ENCODE data around the gene XYLT1. TPM values are rescaled to one million over a fixed set of nuclear protein-coding genes. Genes with fewer than 3 reads are reported as not detected.

XYLT1 gene
- total and polyA plus RNA-seq, 2 of the 4 experiments (the other 2 are of a cell fraction), result 9.0 to 12.7 TPM

DNA sequence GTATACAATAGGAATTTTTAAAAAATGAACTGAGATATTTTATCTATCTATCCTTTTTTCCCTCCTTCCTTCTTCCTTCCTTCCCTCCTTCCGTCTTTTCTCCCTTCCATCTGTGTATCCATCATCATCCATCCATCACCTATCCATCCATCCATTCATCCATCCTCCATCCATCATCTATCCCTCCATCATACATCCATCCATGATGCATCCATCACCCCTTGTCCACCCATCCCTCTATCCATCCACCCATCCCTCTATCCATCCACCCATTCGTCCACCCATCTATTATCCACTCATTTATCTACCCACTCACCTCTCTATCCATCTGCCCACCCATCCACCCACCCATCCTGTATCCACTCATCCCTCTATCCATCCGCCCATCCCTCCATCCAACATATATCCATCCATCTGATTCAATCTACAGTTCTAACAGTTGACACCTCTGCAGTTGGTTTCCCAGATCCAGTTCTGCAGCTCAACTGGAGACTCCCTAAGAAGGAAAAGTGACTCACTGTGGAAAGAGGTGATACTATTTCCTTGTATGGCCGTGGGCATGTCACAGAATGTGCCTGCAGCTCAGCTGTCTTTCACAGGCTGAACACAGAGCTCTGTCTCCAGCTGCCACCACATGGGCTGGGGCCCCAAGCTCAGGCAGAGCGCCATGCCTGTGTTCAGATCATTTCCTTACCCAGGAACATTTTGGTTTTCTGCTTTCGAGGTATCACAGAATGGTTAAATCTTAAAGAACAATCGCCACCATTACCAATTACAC, 130.8 kb downstream of the XYLT1 start:
- CTCF ChIA-PET, result no interaction called here
- dilution Hi-C loops (cut with HindIII; ENCODE audit: low sequenced_read_pairs, unreplicated experiment) (no loop called here), intact Hi-C loops (cut with micrococcal nuclease) (no loop called here), in situ Hi-C loops (cut with MboI; ENCODE audit: low sequenced_read_pairs) (no loop called here)
- H3K4me1 ChIP-seq (ENCODE audit: control insufficient read depth, insufficient read depth, low read length), result peaks cover 6% of the 10 kb centered on the region
- H2AK9ac ChIP-seq (replicated peaks; ENCODE audit: low read depth, low read length, poor library complexity), result no peak overlapping the region
- H3K4me2 ChIP-seq (ENCODE audit: low read depth, low read length), result no peak overlapping the region
- peak overlapping the region in 1 of 2 experiments; percentile 33; a peak in 1 of 4 replicates for H4K8ac ChIP-seq (ENCODE audit: low read depth in 2 of 2, low read length in 2 of 2)
- peak overlapping the region; percentile 29; the same call in 1 of the 3 replicates for H2BK15ac ChIP-seq (ENCODE audit: low read depth, low read length)
- H2BK5ac ChIP-seq (ENCODE audit: low read depth, low read length, poor library complexity, severe bottlenecking), result no peak overlapping the region
- H3K27ac ChIP-seq (ENCODE audit: insufficient read depth, low read length), result no peak overlapping the region
- H3K27me3 ChIP-seq (ENCODE audit: control insufficient read depth, insufficient read depth, low read length), result no peaks in the 10 kb centered on the region
- H3K9ac ChIP-seq (ENCODE audit: low read depth, low read length), result no peak overlapping the region; the same call in 1 of the 2 replicates
- DNase-seq (peak; percentile 46), ATAC-seq (ENCODE audit: low read depth) (peak; percentile 73)
- no peak overlapping the region for H2AFZ ChIP-seq (replicated peaks; ENCODE audit: low read length, poor library complexity)
- no peak overlapping the region for H3K23ac ChIP-seq (ENCODE audit: low read depth, low read length)
- no peaks in the 10 kb centered on the region for H3K36me3 ChIP-seq (ENCODE audit: control insufficient read depth, insufficient read depth, low read length)
- H3K56ac ChIP-seq (ENCODE audit: extremely low read depth, insufficient read depth, low read length), result no peak overlapping the region; the same call in 1 of the 2 replicates
- H3K18ac ChIP-seq (ENCODE audit: low read depth, low read length), result peak overlapping the region; percentile 65; the same call in 1 of the 2 replicates
- peak overlapping the region; percentile 37; the same call in 1 of the 2 replicates for H3K4ac ChIP-seq (ENCODE audit: low read depth, low read length)
- peak overlapping the region; percentile 53; the same call in 1 of the 2 replicates for H2BK120ac ChIP-seq (ENCODE audit: low read depth, low read length)
- H3K9me1 ChIP-seq (ENCODE audit: insufficient read depth, low read length), result peaks cover 16% of the 10 kb centered on the region
- no peak overlapping the region for H4K91ac ChIP-seq (ENCODE audit: insufficient read depth, low read depth, low read length)
- WGBS, 2 experiments (ENCODE audit: extremely low coverage in 2 of 2, insufficient read length in 1 of 2), result 94 to 100% methylated on average over 1 to 2 of the region's 7 CpGs
- H3K9me3 ChIP-seq (ENCODE audit: control insufficient read depth, insufficient read depth, low read length), result no peaks in the 10 kb centered on the region
- no TSS peak for BruUV-seq (replicated peaks)
- peak overlapping the region; percentile 33; the same call in 1 of the 2 replicates for H2BK20ac ChIP-seq (ENCODE audit: low read depth, low read length)
- POLR2A ChIA-PET (ENCODE audit: unreplicated experiment), result no interaction called here
- peak overlapping the region; percentile 52; the same call in 1 of the 2 replicates for H2AK5ac ChIP-seq (ENCODE audit: low read depth, low read length)
- H3K4me3 ChIP-seq (ENCODE audit: insufficient read depth, low read depth, low read length), result no peak overlapping the region
- peaks cover 9 to 27% of the 10 kb centered on the region in 2 experiments; a peak in 3 of 4 replicates for H3K79me1 ChIP-seq (ENCODE audit: low read depth in 1 of 2, low read length in 2 of 2)
- H3K14ac ChIP-seq (replicated peaks; ENCODE audit: low read depth, low read length), result no peak overlapping the region
- no peaks in the 10 kb centered on the region; the same call in 1 of the 2 replicates for H4K20me1 ChIP-seq (ENCODE audit: insufficient read depth, low read length)
- H4K5ac ChIP-seq (ENCODE audit: low read depth, low read length), result peak overlapping the region; percentile 78; the same call in 1 of the 2 replicates
- TF ChIP-seq MAZ (IDR thresholded peaks at IDR 0.05; ENCODE audit: borderline replicate concordance, low read depth, low read length) (no peak), POLR2A (IDR thresholded peaks at IDR 0.05; ENCODE audit: low read depth, low read length) (no peak), CEBPB (IDR thresholded peaks at IDR 0.05; ENCODE audit: low read depth, low read length) (no peak), NFE2L2 (IDR thresholded peaks at IDR 0.05; ENCODE audit: low read depth, low read length) (no peak), BHLHE40 (IDR thresholded peaks at IDR 0.05; ENCODE audit: low read depth, low read length) (no peak), CHD1 (IDR thresholded peaks at IDR 0.05; ENCODE audit: low read depth, low read length) (no peak), RCOR1 (IDR thresholded peaks at IDR 0.05; ENCODE audit: insufficient replicate concordance, low read length) (no peak), MAFK (IDR thresholded peaks at IDR 0.05; ENCODE audit: low read depth, low read length) (no peak), RAD21 (IDR thresholded peaks at IDR 0.05; ENCODE audit: low read length) (no peak), SMC3 (IDR thresholded peaks at IDR 0.05; ENCODE audit: low read depth, low read length) (no peak), RFX5 (IDR thresholded peaks at IDR 0.05; ENCODE audit: low read depth, low read length) (no peak)
- TF ChIP-seq, protein P1, sequence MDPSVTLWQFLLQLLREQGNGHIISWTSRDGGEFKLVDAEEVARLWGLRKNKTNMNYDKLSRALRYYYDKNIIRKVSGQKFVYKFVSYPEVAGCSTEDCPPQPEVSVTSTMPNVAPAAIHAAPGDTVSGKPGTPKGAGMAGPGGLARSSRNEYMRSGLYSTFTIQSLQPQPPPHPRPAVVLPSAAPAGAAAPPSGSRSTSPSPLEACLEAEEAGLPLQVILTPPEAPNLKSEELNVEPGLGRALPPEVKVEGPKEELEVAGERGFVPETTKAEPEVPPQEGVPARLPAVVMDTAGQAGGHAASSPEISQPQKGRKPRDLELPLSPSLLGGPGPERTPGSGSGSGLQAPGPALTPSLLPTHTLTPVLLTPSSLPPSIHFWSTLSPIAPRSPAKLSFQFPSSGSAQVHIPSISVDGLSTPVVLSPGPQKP (IDR thresholded peaks at IDR 0.05; ENCODE audit: borderline replicate concordance, low read depth, low read length), result no peak
- TF ChIP-seq, protein P2, sequence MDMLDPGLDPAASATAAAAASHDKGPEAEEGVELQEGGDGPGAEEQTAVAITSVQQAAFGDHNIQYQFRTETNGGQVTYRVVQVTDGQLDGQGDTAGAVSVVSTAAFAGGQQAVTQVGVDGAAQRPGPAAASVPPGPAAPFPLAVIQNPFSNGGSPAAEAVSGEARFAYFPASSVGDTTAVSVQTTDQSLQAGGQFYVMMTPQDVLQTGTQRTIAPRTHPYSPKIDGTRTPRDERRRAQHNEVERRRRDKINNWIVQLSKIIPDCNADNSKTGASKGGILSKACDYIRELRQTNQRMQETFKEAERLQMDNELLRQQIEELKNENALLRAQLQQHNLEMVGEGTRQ (IDR thresholded peaks at IDR 0.05; ENCODE audit: low read depth, low read length), result no peak
- TF ChIP-seq, protein P3, sequence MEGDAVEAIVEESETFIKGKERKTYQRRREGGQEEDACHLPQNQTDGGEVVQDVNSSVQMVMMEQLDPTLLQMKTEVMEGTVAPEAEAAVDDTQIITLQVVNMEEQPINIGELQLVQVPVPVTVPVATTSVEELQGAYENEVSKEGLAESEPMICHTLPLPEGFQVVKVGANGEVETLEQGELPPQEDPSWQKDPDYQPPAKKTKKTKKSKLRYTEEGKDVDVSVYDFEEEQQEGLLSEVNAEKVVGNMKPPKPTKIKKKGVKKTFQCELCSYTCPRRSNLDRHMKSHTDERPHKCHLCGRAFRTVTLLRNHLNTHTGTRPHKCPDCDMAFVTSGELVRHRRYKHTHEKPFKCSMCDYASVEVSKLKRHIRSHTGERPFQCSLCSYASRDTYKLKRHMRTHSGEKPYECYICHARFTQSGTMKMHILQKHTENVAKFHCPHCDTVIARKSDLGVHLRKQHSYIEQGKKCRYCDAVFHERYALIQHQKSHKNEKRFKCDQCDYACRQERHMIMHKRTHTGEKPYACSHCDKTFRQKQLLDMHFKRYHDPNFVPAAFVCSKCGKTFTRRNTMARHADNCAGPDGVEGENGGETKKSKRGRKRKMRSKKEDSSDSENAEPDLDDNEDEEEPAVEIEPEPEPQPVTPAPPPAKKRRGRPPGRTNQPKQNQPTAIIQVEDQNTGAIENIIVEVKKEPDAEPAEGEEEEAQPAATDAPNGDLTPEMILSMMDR (conservative IDR thresholded peaks at IDR 0.05; ENCODE audit: low read depth, low read length), result no peak
